ENCODE data around the gene FCRL5. TPM values are rescaled to one million over a fixed set of nuclear protein-coding genes. Genes with fewer than 3 reads are reported as not detected.
"Not testable (repeated sequence)": the region's sequence is repeated elsewhere in the genome, so short reads cannot be mapped to it uniquely, and the experiment has no call there.

FCRL5 gene
- total RNA-seq, 2 experiments from 2014 or later, result not detected

DNA sequence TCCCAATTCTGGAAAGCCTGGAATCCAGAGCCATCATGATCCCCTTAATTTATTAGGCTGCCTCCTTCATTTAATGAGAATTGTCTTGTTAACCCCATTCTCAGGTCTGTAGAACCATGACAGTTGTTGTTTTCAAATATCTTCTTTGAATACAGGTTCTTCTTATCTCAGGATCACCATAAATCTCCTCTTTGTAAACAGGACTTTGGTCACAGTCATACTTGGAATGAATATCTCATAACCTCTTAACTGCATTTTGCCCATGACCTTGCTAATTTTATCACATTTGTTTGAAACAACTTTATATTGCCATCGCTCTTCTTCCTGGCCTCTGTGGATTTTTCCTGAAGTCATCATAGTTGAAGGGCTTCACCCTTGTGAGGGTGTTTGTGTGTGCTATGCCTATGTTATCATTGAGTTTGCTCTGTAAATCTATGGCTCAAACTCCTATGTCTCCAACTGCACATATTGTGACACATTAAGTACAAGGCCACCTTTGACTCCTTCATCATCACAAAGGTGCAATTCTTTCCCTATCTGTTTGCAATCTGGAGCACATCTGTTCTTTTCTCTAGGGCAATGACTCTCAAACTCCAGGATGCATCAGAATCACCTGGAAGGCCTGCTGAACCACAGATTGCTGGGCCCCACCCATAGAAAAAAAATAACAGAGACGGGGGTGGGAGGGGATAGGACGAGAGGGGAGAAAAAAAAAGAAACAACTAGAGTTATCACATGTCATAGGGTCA is 54.2 kb downstream of the FCRL5 start:
- DNase-seq, result no peak
- H3K36me3 Mint-ChIP-seq (ENCODE audit: low read depth), result no peaks in the 10 kb centered on the region
- ATAC-seq, result no peak
- intact Hi-C loops (cut with DNase I, micrococcal nuclease), result loop anchor here (5.0 to 10.0 kb wide), 2 partner anchors 306 to 403 kb away; partner anchors contain the start of gene ETV3L (in 1 of the 2)
- POLR2A ChIA-PET, result no interaction called here
- CTCF ChIA-PET, result no interaction called here
- no peak overlapping the region for H3K27ac Mint-ChIP-seq
- no peaks in the 10 kb centered on the region for H3K4me1 Mint-ChIP-seq
- H3K4me3 Mint-ChIP-seq, result no peak overlapping the region
- H3K9me3 Mint-ChIP-seq (ENCODE audit: low read depth), result no peaks in the 10 kb centered on the region
- H3K27me3 Mint-ChIP-seq, result peaks cover 15% of the 10 kb centered on the region

DNA sequence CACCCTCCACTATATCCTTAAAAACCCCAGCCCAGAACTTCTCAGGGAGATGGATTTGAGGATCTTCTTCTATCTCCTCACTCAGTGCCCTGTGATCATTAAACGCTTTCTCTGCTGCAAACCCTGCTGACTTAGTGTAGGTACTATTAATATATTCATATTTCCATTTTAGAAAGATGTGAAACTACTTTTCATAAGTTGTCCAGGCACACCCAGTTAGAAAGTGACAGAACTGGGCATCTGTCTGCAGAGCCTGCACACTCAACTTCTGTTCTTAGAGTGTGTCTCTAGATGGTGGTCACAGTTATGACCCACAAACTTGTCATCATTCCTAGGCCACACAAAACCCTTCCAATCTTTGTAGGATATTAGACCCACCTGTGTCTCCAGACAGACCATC is 55.0 kb downstream of the FCRL5 start:
- CTCF ChIA-PET, result interaction anchor here (3.0 kb wide), 1 partner anchor 8 kb away, joined by 23 read pairs; no protein-coding TSS in a partner anchor
- H3K36me3 Mint-ChIP-seq (ENCODE audit: low read depth), result no peaks in the 10 kb centered on the region
- DNase-seq (no peak), ATAC-seq (no peak)
- POLR2A ChIA-PET, result no interaction called here
- no peak overlapping the region for H3K27ac Mint-ChIP-seq
- peaks cover 18% of the 10 kb centered on the region for H3K27me3 Mint-ChIP-seq
- H3K9me3 Mint-ChIP-seq (ENCODE audit: low read depth), result no peaks in the 10 kb centered on the region
- intact Hi-C loops (cut with DNase I, micrococcal nuclease), result loop anchor here (5.0 to 10.0 kb wide), 2 partner anchors 305 to 402 kb away; partner anchors contain the start of gene ETV3L (in 1 of the 2)
- H3K4me1 Mint-ChIP-seq, result no peaks in the 10 kb centered on the region
- no peak overlapping the region for H3K4me3 Mint-ChIP-seq

DNA sequence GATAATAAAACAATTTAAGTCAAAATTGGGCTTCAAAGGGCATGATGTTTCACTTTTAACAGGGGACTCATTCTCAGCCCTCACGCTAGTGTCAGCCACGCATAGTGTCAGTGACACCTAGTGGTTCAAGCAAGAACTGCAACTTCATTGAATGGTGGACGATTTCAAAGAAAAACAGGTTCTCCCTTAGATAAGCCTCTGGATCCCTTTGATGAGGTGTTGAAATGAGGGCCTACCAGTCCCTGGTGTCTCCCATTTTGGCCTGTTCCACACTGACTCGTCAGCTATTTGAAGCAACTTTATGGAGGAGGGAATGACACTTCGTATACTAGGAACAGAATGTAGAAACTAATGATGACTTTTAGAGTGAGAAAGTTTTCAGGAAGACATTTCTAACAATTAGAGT is 56.2 kb downstream of the FCRL5 start:
- Mint-ChIP-seq H3K4me1 (no peaks in the 10 kb centered on the region), H3K27me3 (peaks cover 21% of the 10 kb centered on the region), H3K4me3 (no peak overlapping the region), H3K36me3 (ENCODE audit: low read depth) (no peaks in the 10 kb centered on the region), H3K27ac (no peak overlapping the region), H3K9me3 (ENCODE audit: low read depth) (no peaks in the 10 kb centered on the region)
- ATAC-seq (peak; percentile 63), DNase-seq (peak; percentile 55)
- ChIA-PET CTCF (interaction anchor here (0.7 to 3.0 kb wide), 17 partner anchors 9 to 324 kb away, joined by 3 to 23 read pairs (median 4); no protein-coding TSS in a partner anchor), POLR2A (no interaction called here)
- intact Hi-C loops (cut with DNase I, micrococcal nuclease), result loop anchor here (5.0 to 10.0 kb wide), 2 partner anchors 304 to 401 kb away; partner anchors contain the start of gene ETV3L (in 1 of the 2)

DNA sequence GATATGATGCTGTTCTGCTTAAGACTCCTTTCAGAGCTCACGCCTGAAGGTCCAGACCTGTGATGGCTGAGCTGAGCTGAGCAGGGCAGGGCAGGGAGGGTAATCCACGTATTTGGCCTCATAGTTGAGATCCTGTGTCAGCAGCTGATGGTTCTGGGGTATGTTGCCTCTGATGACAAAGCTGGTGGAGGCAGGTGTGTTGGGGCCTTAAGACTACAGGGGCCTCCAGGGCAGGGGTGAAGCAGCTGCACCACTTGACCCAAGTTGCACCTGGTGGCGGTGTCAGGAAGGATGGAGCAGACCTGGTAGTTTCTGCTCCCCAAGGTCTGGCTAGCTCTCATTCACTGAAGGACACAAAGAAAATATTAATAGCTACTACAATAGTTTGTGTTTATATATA is 57.0 kb downstream of the FCRL5 start:
- POLR2A ChIA-PET, result no interaction called here
- no peak for ATAC-seq
- no peak overlapping the region for H3K4me3 Mint-ChIP-seq

DNA sequence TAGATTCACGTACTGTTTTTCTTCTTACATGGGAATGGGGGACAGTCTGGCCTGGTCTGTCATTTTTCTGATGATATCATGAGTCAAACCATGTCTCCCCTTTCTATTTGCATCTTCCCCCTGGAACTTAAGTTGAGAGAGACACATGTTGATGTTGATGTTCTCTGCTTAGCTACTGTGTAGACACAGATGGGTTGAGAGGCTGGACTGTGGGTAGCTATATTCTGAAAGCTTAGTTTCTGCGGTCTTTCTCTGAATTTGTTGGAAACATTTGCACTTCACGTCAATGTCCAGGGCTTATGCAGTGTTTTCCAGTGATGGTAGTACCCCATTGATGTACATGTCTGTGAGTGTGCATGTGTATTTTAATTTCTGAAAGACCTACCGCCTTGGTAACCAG is 58.2 kb downstream of the FCRL5 start:
- no peaks in the 10 kb centered on the region for H3K9me3 Mint-ChIP-seq (ENCODE audit: low read depth)
- intact Hi-C loops (cut with DNase I, micrococcal nuclease), result loop anchor here in 1 of 2 experiments (10.0 kb wide), 1 partner anchor 399 kb away; the partner anchor contains the start of gene ETV3L
- H3K4me3 Mint-ChIP-seq, result no peak overlapping the region
- CTCF ChIA-PET, result interaction anchor here (0.6 to 2.5 kb wide), 3 partner anchors 12 to 338 kb away, joined by 3 to 12 read pairs (median 4); no protein-coding TSS in a partner anchor
- no peak for DNase-seq
- H3K36me3 Mint-ChIP-seq (ENCODE audit: low read depth), result no peaks in the 10 kb centered on the region
- POLR2A ChIA-PET, result no interaction called here
- H3K27me3 Mint-ChIP-seq, result peaks cover 23% of the 10 kb centered on the region
- H3K27ac Mint-ChIP-seq, result no peak overlapping the region
- H3K4me1 Mint-ChIP-seq, result no peaks in the 10 kb centered on the region
- ATAC-seq, result no peak

More for the DNA sequence above, 57.0 kb downstream of the FCRL5 start:
- no peak for DNase-seq
- Mint-ChIP-seq H3K36me3 (ENCODE audit: low read depth) (no peaks in the 10 kb centered on the region), H3K4me1 (no peaks in the 10 kb centered on the region), H3K27ac (no peak overlapping the region), H3K9me3 (ENCODE audit: low read depth) (no peaks in the 10 kb centered on the region), H3K27me3 (peaks cover 21% of the 10 kb centered on the region)
- intact Hi-C loops (cut with DNase I, micrococcal nuclease), result loop anchor here (5.0 to 10.0 kb wide), 2 partner anchors 303 to 400 kb away; partner anchors contain the start of gene ETV3L (in 1 of the 2)
- CTCF ChIA-PET, result interaction anchor here (0.7 to 3.0 kb wide), 24 partner anchors 9 to 339 kb away, joined by 3 to 23 read pairs (median 4); no protein-coding TSS in a partner anchor

DNA sequence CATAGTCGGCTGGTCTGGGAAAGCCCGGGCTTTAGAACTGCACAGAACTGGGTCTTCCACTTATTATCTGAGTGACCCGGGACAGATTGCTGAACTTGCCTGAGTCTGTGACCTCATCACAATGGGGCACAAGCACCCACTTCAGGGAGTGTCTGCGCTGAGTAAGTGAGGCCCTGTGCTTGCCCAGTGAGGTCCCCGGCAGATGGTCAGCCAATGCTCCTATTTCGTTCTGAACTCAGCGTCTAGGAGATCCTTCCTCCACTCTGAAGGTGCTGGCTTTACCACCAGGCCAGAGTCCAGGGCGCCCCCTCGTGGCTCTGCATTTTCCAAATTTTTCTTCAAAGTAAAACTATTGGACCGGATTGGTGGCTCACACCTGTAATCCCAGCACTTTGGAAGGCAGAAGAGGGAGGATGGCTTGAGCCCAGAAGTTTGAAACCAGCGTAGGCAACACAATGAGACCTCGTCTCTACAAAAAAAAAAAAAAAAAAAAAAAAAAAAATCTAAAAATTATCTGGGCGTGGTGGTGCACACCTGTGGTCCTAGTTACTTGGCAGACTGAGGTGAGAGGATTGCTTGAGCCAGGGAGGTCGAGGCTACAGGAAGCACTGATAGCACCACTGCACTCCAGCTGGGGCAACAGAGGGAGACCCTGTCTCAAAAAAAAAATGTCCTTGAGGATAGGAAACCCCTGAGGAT is 61.7 kb downstream of the FCRL5 start:
- no peak for ATAC-seq
- POLR2A ChIA-PET, result no interaction called here
- Mint-ChIP-seq H3K36me3 (ENCODE audit: low read depth) (no peaks in the 10 kb centered on the region), H3K9me3 (ENCODE audit: low read depth) (no peaks in the 10 kb centered on the region), H3K27ac (no peak overlapping the region), H3K4me3 (no peak overlapping the region), H3K27me3 (peaks cover 20% of the 10 kb centered on the region), H3K4me1 (no peaks in the 10 kb centered on the region)
- DNase-seq, result peak; percentile 83
- CTCF ChIA-PET, result interaction anchor here (0.7 to 1.0 kb wide), 3 partner anchors 9 to 115 kb away, joined by 3 read pairs; no protein-coding TSS in a partner anchor
- intact Hi-C loops (cut with DNase I, micrococcal nuclease), result loop anchor here in 1 of 2 experiments (1.0 to 10.0 kb wide), 2 partner anchors 120 to 396 kb away; partner anchors contain the start of gene ETV3L

DNA sequence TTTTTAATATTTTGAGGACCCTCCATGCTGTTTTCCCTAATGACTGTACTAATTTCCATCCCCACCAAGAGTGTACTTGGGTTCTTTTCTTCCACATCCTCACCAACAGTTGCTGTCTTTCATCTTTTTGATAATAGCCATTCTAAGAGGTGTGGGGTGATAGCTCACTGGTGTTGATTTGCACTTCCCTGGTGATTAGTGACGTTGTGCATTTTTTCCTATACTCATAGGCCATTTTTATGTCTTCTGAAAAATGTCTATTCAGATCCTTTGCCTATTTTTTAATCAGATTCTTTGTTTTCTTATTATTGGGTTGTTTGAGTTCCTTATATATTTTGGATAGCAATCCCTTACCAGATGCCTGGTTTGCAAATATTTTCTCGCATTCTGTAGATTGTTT is 64.2 kb downstream of the FCRL5 start:
- DNase-seq, result no peak
- intact Hi-C loops (cut with DNase I, micrococcal nuclease), result loop anchor here in 1 of 2 experiments (2.0 kb wide), 1 partner anchor 317 kb away; no protein-coding TSS in a partner anchor
- H3K4me1 Mint-ChIP-seq, result no peaks in the 10 kb centered on the region
- H3K4me3 Mint-ChIP-seq, result no peak overlapping the region
- no peak overlapping the region for H3K27ac Mint-ChIP-seq
- ATAC-seq, result no peak
- CTCF ChIA-PET, result interaction anchor here (3.7 kb wide), 1 partner anchor 7 kb away, joined by 16 read pairs; no protein-coding TSS in a partner anchor
- H3K9me3 Mint-ChIP-seq (ENCODE audit: low read depth), result no peaks in the 10 kb centered on the region
- H3K27me3 Mint-ChIP-seq, result peaks cover 8% of the 10 kb centered on the region
- POLR2A ChIA-PET, result no interaction called here
- H3K36me3 Mint-ChIP-seq (ENCODE audit: low read depth), result no peaks in the 10 kb centered on the region

DNA sequence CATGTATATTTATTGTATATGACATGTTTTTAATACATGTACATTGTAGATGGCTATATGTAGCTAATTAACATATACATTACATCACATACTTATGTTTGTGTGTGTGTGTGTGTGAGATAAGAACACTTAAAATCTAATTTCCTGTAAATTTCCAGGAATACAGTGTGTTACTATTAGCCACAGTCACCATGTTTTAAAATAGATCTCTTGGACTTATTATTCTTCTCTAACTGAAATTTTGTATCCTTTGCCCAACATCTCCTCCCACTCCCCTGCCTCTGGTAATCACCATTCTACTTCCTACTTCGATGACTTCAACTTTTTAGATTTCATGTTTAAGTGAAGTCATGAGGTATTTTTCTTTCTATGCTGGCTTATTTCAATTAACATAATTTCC is 64.8 kb downstream of the FCRL5 start:
- DNase-seq (no peak), ATAC-seq (no peak)
- Mint-ChIP-seq H3K4me3 (no peak overlapping the region), H3K27me3 (peaks cover 10% of the 10 kb centered on the region), H3K27ac (no peak overlapping the region), H3K4me1 (no peaks in the 10 kb centered on the region), H3K36me3 (ENCODE audit: low read depth) (no peaks in the 10 kb centered on the region), H3K9me3 (ENCODE audit: low read depth) (no peaks in the 10 kb centered on the region)
- CTCF ChIA-PET, result interaction anchor here (3.7 kb wide), 1 partner anchor 8 kb away, joined by 16 read pairs; no protein-coding TSS in a partner anchor
- POLR2A ChIA-PET, result no interaction called here
- intact Hi-C loops (cut with DNase I, micrococcal nuclease), result no loop called here

DNA sequence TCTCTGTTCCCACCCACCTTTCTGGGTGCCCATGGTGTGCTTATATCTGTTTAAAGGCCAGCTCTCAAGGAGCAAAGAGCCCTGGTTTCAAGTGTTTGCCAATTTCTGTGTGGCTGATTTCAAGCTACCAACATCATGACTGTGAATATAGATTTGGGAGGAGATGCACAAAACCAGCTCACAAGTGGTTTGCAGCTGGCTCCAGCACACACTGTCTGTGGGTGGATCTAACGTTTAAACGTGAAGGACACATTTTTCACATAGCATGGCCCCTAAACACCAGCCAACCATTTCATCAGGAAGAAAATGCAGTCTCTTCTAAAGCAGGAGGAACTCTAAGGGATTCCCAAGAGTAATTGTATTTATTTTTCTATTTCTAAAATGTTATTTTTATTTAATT is 65.2 kb downstream of the FCRL5 start:
- DNase-seq (no peak), ATAC-seq (no peak)
- peaks cover 8% of the 10 kb centered on the region for H3K27me3 Mint-ChIP-seq
- POLR2A ChIA-PET, result no interaction called here
- no peak overlapping the region for H3K4me3 Mint-ChIP-seq
- CTCF ChIA-PET, result interaction anchor here (3.7 kb wide), 1 partner anchor 9 kb away, joined by 16 read pairs; no protein-coding TSS in a partner anchor
- H3K36me3 Mint-ChIP-seq (ENCODE audit: low read depth), result no peaks in the 10 kb centered on the region
- no peaks in the 10 kb centered on the region for H3K4me1 Mint-ChIP-seq
- intact Hi-C loops (cut with DNase I, micrococcal nuclease), result no loop called here
- H3K9me3 Mint-ChIP-seq (ENCODE audit: low read depth), result no peaks in the 10 kb centered on the region
- no peak overlapping the region for H3K27ac Mint-ChIP-seq

DNA sequence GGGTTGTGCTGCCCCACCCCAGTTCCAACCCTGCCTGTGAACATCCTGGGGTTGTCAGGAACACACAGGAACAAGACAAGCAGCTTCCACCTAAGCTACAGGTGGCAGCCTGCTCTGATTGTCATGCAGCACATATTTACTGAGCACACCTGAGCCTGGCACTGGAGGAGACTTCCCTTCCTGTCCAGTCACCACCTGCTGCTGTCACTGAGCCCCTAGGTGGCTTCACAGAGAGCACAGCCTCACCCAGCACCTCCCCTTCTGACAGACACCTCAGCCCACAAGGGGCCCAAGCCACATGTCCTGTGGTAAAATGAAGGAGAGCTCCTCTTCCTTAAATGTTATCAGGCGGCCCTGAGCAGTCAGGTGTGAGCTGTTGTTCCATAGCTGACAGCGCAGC is 65.9 kb downstream of the FCRL5 start:
- ATAC-seq; DNase-seq; intact Hi-C loops (cut with DNase I, micrococcal nuclease); H3K9me3 Mint-ChIP-seq (ENCODE audit: low read depth); H3K4me3 Mint-ChIP-seq; POLR2A ChIA-PET; H3K27ac Mint-ChIP-seq; H3K36me3 Mint-ChIP-seq (ENCODE audit: low read depth); H3K27me3 Mint-ChIP-seq; H3K4me1 Mint-ChIP-seq: not testable (repeated sequence)
- CTCF ChIA-PET, result interaction anchor here (3.6 to 3.7 kb wide), 2 partner anchors 9 to 116 kb away, joined by 16 to 17 read pairs; no protein-coding TSS in a partner anchor

DNA sequence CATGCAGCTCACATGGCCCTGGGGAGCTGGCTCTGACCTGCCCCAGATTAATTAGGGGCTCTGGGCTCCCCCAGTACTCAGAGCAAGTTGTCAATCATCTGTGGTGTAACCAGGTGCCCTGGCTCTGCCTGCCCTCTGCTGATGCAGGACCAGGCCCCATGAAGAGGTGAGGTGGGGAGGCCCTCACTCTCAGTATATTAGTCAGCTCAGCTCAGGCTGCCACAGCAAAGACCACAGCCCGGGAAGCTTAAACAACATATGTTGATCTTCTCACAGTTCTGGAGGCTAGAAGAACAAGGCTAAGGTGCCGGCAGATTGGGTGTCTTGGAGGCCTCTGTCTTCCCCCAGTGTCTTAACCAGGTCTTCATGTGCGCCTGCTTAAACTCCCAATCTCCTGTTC is 66.5 kb downstream of the FCRL5 start:
- H3K4me3 Mint-ChIP-seq, result no peak overlapping the region
- ChIA-PET POLR2A (no interaction called here), CTCF (interaction anchor here (3.6 to 3.7 kb wide), 2 partner anchors 10 to 116 kb away, joined by 16 to 17 read pairs; no protein-coding TSS in a partner anchor)
- H3K27me3 Mint-ChIP-seq, result peaks cover 6% of the 10 kb centered on the region
- DNase-seq (no peak), ATAC-seq (no peak)
- H3K27ac Mint-ChIP-seq, result no peak overlapping the region
- intact Hi-C loops (cut with DNase I, micrococcal nuclease), result no loop called here
- H3K9me3 Mint-ChIP-seq (ENCODE audit: low read depth), result no peaks in the 10 kb centered on the region
- H3K36me3 Mint-ChIP-seq (ENCODE audit: low read depth), result no peaks in the 10 kb centered on the region
- no peaks in the 10 kb centered on the region for H3K4me1 Mint-ChIP-seq
